Stimulated activated CD8-positive, alpha-beta memory T cell treated with anti-CD3 and anti-CD28 coated beads, Interleukin-4, amount 100 ng/mL, for 4 hours (primary cell): ENCODE measurements around the gene TGFA.

ENCODE experiments used
- DNase-seq, 2 donors: peaks; one replicate each; pipeline ENCODE4 v3.0.0-alpha.2; 2020; ENCODE audit warnings: low read depth in 2 of 2, low spot score in 1 of 2

Gene TGFA

DNA sequence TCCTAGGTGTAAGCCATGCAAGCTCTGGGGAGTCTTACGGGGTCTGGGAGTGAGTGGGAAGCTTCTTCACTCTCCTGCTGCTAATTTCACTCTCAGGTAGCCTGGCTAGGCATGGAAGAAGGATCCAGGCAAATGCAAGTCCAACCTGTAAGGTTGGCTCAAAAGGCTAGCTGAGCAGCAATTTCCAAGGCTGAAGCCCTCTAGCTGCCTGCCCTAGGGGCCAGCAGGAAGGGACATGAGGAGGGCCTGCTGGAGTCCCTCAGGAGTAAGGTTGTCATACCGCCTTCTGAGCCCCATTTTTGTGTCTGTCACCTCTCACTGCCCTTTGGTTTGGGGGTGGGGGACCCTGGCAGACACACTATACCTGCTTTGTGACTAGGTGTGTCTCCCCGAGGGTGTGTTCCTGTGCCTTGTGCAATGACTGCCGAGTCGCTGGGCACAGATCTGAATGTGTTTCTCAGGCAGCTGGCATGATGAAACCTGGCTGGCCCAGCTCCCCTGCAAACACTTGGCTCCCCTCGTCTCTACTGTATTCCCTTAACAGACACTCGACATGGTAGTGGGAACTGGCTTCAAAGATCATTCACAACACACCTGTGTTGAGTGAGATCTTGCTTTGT is 127.8 kb downstream of the TGFA start:
- no peak for DNase-seq

DNA sequence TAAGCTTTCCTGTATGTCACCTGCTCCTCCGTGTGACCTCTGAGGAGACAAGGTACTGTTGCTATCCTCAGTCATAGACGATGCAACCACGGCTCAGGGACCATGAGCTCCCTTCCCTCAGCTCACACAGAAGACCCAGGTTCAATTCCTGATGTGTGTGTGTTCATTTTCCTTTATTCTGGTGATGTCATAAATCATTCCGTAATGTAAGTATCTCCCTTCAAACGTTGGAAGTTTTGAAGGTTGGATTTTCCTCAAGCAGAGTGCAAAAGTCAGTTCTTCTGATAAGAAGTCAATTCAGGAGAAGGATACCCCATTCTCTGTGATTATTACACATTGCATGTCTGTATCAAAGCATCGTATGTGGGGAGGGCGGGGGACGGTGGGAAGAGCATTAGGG is 132.9 kb downstream of the TGFA start:
- no peak for DNase-seq

DNA sequence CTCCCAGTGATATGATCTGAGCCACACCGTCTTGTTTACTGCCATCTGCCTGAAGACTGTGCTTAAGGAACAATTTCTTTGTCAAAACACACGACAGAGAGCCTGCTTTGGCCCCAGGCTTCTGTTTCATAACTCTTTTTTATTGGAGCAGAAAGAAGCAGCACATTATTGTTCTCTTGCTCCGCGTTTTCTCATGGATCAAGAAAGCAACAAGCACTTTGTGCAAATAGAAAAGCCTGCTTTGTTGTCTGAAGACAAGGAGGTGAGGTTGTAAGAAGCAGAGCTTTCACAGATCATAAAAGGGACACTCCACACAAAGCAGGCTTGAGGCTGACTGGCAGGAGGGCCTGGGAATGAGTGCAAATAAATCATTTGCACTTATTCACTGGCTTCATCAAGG is 133.5 kb downstream of the TGFA start:
- DNase-seq = no peak

- no peak for DNase-seq
Measured at GRCh38 chr2:70418514-70418913, 135.1 kb downstream of the TGFA start.

DNA sequence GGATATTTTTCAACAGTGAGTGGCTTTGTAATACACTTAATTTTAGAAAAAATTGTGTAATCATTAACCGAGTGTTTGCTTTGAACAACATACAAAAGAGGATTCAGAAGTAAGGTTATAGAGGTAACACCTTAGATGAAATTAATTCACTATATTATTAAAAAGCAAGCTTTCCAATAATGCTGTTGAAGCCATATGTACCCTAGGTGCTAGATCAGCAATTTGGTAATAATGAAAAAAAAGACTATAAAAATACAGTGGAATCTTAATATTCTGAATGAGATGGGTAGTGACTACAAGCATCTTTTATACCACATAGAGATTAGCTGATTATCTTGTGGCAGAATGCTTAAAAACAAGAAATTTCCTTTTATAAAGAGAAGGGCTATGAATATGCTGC is 136.6 kb downstream of the TGFA start:
- no peak for DNase-seq

DNA sequence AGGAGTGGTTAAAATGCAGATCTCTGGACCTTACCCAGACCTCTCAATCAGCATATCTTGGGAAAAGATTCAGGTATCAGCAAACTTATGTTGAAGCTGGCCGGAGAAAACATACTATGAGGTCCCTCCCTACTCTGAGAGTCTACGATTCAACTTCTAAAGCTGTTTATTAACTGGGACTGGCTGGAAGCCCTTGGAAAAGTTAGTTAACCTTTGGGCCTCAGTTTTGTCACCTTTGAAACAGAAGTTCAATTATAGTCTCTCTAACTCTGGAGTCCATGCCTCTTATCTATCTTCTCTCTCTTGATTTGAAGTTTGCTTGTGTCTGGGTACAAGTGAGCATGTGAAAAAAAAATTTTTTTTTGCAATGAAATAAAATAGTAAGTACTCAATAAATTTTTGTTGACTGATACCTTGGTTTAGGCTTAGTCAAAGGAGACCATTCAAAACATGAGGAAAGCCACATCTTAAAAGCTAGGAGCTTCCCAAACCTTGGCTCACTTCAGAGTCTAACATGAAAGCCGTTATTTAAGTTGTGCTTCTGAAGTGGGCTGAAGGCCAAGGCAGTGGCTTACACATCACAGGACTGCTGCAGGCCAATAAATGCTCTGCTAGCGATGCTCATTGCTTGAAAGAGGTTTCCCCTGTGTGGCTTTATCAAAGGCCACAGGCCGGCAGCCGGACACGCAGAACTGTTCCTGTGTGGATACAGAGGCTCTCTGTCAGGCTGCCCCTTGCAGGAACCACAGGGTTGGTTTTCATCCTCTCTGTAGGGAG is 141.1 kb downstream of the TGFA start:
- DNase-seq = no peak

- no peak for DNase-seq
Measured at GRCh38 chr2:70411483-70412125, 142.0 kb downstream of the TGFA start.

GRCh38 chr2:70403267-70404053 is 150.2 kb downstream of the TGFA start:
- DNase-seq = no peak

DNA sequence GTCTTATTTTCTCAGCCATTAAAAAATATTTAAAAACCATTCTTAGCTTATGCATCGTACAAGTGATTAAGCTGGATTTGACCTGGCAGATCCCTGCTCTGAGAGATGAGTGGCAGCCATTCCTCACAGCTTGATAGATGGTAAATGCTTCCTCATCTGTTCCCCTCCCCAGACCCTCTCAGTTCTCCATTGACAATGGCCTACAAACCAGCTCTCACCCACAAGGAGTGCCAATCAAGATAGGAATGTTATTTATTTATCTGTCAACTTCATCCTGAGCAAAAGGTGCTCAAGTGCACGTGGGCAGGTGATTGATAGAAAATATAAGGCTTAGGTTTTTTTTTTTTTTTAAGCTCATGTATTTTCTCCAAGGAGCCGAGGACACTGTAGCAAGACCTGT is 153.1 kb downstream of the TGFA start:
- DNase-seq = no peak

GRCh38 chr2:70399046-70399445 is 154.6 kb downstream of the TGFA start:
- DNase-seq = no peak
